T-helper 2 cell treated with Interferon-gamma antibody and Interleukin-4, amounts not matched to agents 100 ng/mL and 5 ng/mL, for 36 hours (primary cell): Measurements from ENCODE around the gene OPRM1. TPM values are rescaled to one million over a fixed set of nuclear protein-coding genes. Genes with fewer than 3 reads are reported as not detected.

Experiments
- intact Hi-C: fragments of 100-400 bp; cut with micrococcal nuclease; formaldehyde crosslinking; loops from one replicate; pipeline ENCODE4 v1.15.1; 2023
- total RNA-seq: library from RNA; stranded (reverse); gene quantifications from 2 replicates; pipeline ENCODE4 v1.2.3, GENCODE V29; 2022

Gene OPRM1
- total RNA-seq, 1 donor from 2014 or later = not detected

DNA sequence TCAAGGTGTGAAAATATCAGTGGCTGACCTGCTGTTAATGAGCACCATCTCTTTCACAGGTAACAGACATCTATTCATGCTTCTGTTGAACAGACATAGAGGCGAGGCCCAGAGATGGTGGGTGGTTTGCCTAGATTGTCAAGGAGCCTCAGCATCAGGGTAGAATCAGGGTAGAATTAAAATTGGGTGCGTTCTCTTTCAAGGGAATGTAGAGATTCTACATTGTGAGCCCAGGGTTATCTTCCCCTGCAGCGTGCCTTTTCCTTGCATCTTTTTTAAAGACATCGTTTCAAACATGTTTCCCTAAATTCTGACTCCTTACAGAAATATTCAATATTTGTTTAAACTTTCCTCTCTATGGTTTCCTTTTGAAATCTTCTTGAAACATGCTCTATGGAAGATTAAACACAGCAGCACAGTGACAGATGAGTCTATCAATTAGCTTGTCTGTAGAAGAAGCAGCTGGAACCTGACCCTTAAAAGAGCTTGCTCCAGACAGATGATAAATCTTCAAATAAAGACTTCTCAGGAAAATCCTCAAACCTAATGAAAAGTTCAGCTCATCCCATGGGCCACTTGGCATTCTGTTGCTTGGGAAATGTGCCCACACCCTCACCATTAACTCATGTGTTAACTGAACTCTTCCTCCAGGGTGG lies 197.7 kb downstream of the OPRM1 start:
- intact Hi-C loops = no loop called here

DNA sequence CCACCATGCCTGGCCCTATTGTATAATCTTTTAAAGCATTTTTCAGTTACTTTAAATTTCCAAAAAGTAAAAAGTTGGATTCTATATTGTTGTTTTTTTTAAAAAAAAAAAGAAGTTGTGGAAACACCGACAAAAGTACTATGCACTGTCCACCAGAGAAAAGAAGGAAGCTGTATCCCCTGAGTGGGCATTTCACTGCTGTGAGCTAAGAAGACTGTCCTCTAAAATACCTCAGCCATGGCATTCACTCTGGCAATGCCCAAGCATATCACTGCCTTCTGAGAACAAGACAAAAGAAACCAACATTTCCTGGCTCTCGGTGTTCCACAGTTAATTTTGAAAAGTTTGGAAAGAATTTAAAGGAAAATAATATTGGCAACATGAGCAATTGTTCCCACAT lies 199.8 kb downstream of the OPRM1 start:
- intact Hi-C loops = no loop called here

DNA sequence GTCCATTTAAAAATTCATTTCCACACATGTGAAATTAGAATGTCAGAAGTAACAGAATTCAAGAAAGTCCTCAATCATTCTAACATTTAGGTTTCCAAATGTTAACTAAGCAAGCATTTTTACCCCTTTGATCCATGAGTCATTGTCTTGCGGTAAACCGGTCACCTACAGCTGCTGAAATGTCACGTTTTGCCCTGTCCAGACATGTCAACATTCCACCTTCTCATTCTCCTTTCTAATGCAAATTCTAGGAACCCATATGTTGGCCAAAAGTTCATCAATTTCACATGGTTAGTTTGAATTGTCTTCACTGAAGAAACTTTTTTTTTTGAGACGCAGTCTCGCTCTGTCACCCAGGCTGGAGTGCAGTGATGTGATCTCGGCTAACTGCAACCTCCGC lies 200.4 kb downstream of the OPRM1 start:
- intact Hi-C loops = no loop called here

GRCh38 chr6:154241061-154241460 lies 202.0 kb downstream of the OPRM1 start:
- intact Hi-C loops = loop anchor here (10.0 kb wide), 1 partner anchor 1256 kb away; the partner anchor contains the start of gene FBXO5

DNA sequence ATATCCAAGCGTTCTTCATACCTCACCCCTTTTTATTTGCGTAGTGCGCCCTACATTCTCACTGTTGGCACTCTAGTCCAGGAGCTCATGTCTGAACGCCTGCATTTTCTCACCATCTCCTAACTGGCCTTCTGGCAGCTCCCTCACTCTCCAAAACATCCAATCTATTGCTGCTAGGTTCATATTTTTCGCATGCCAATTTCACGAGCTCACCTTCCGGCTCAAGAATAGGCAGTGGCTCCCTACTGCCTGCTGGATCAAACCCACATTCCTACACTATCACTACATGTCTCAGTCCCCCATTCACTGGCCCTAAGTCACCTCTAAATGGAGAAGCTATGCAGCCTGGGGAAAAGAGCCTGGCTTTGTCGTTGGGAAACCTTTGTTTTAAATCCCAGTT lies 202.5 kb downstream of the OPRM1 start:
- intact Hi-C loops = loop anchor here (10.0 kb wide), 1 partner anchor 1257 kb away; the partner anchor contains the start of gene FBXO5

DNA sequence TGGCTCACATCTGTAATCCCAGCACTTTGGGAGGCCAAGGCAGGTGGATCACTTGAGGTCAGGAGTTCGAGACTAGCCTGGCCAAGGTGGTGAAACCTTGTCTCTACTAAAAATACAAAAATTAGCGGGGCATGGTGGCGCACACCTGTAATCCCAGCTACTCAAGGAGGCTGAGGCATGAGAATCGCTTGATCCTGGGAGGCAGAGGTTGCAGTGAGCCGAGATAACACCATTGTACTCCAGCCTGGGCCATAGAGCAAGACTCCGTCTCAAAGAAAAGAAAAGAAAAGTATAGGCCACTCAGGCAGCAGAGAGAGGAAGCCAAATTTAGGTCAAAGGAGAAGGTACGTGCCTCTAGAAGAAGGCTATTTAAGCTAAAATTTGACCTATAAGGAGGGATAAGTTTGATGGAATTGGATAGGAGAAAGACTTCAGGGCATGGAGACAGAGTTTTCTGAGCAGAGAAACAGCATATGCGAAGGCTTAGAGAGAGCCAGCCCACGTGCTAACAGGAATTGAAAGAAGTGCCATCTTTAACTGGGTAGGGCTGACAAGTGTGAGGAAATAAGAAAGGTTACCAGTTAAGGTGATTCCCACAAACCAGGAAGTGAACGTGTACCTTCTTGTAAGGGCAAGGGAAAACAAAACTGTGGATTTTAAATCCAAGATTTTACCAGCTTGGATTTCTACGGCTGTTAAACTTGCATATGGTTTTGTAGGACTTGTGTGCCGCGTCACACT lies 203.7 kb downstream of the OPRM1 start:
- intact Hi-C loops = loop anchor here (10.0 kb wide), 1 partner anchor 1258 kb away; the partner anchor contains the start of gene FBXO5

GRCh38 chr6:154243793-154244750 lies 205.0 kb downstream of the OPRM1 start:
- intact Hi-C loops = loop anchor here (10.0 kb wide), 1 partner anchor 1259 kb away; the partner anchor contains the start of gene FBXO5

DNA sequence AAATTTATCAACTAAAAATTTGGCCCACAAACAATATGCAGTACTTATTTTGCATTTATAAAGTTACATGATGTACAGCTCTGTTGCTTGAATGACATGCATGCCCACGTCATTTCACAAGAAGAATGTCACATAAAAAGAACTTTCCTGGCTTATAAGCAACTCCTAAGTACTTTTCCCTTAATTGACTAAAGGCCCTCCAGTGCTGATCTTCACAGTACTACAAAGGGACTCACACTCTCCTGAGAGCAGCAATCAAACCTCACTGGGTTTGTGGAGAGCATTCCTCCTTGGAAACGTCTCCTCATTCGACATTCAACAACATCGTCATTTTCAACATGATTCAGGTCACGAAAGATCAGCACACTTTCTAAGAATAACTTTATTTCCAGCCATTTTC lies 206.5 kb downstream of the OPRM1 start:
- intact Hi-C loops = loop anchor here (1.0 to 10.0 kb wide), 3 partner anchors 11 to 1261 kb away; partner anchors contain the start of genes FBXO5 and SCAF8

DNA sequence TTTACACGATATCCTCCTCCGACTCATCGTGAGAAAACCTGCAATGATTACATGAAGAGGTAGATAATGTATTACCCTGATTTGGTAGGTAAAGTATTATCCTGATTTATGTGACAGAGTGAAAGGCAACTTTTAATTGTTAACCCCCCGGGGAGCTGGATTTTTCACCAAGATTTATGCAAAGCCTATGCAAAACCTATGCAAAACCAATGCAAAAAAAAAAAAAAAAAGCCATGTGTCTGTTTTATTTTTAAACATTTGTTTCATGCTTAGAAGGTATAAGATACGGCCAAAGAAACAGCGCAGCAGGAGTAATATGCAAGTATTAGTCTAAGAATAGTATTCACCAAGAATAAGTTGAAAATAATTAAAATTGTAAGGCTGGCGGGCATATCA lies 207.7 kb downstream of the OPRM1 start:
- intact Hi-C loops = loop anchor here (2.0 to 10.0 kb wide), 3 partner anchors 16 to 1262 kb away; partner anchors contain the start of genes FBXO5 and SCAF8

GRCh38 chr6:154247119-154247861 lies 208.2 kb downstream of the OPRM1 start:
- intact Hi-C loops = loop anchor here (2.0 to 10.0 kb wide), 3 partner anchors 16 to 1262 kb away; partner anchors contain the start of genes FBXO5 and SCAF8

DNA sequence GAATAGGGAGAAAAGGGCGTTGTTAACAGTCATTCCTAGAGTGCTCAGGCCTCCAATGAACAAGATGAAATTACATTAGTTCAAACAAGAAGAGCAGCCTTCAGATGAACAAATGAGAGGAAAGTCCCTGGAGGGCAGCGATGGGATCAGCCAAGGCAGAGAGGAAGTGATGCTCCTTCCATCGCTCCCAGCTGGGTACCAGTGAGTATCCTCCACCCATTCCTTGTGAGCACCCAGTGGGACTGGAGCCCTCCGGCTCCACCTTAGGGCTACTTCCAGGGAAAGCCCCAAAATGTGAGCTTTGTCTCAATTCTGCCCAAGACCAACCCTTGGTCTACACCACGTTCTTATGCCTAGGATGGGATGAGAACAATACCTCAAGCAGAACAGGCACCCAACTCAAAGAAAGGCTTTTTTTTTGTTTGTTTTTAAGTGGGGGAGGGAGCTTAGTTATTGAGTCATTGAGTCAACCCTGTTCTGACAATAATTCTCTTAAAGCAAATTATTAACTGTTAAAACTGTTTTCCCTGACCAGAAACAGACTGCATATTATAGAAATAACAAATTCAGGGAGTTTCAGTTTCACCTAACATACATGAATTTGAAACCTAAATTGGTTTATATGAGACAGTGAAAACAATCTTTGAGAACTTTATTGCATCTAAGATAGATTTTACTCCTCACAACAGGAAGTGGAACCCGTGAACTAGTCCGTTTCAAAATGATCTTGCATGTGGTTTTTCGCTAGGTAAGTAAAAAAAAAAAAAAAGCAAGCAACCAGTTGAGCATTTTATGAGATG lies 210.7 kb downstream of the OPRM1 start:
- intact Hi-C loops = loop anchor here (1.0 to 10.0 kb wide), 4 partner anchors 18 to 1265 kb away; partner anchors contain the start of genes FBXO5 and SCAF8

- intact Hi-C loops = no loop called here
Observed at GRCh38 chr6:154251116-154251515, 212.1 kb downstream of the OPRM1 start.

DNA sequence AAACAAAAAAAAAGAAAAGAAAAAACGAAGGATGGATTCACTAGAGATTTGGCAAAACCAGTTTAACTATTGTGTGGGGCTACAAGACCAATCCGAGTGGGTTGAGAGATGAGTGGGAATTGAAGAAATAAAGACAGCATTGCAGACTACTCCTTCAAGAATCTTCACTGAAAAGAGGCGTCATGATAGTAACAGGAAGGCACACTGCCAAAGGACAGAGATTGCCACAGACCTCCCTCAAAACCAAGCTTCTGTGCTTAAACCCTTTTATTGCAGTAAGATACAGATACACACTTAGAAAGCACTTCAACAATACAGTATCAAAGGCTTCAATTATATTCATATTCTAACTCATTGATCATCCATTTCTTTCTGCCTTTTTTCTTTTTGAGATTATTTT lies 213.6 kb downstream of the OPRM1 start:
- intact Hi-C loops = no loop called here

- intact Hi-C loops = no loop called here
Observed at GRCh38 chr6:154257067-154257466, 218.0 kb downstream of the OPRM1 start.

- intact Hi-C loops = no loop called here
Observed at GRCh38 chr6:154258064-154258757, 219.2 kb downstream of the OPRM1 start.

DNA sequence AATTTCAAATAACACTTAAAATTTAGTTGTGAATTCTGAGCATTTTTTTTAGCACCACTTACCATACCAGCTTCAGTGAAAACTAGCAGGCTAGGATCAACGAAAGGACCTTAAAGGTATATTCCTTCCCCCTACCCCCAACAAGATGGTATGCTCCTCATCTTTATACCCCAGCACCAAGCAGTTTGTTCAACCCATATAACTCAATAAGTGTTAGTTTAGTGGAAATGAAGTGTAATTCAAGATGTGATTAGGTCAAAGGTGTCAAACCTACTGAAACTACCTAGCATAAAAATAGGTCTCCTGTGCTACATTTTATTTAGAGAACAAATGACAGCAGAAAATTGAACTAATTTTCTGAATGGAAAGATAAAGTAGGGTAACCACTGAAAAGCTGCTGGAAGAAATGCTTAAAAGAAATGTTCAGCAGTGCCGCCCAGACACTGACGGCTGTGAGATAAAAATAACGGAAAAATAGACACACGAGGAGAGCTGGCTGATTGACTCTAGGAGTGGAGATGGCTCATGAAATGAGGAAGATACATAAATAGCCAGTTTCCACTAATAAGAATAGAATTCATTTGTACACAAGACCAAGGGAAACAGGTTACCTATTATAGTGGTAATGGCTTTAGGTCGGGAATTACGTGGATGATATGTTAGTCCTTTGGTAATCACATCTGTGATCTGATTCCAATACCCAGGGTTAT lies 222.8 kb downstream of the OPRM1 start:
- intact Hi-C loops = no loop called here

DNA sequence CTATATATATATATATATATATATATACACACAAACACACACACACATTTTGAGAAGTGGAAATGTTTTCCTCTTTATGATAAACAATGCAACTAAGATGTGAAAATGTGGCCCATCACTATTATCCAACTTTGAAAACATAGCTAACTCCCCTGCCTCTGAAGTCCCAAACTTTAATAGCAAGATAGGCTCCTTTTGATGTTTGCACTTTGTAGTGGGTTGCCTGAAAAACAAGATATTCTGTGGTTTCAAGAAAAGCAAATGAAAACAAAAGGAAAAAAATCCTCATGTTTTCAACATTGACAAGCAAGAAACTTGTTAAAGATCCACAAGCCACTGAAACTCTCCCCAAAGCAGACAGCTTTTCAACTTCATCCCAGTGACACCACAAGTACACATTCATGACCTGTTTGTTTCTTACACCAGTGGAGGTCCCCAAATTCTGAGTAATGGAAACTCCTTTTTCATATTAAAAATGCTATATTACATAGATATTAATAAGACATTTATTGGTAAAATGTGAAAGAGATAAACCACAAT lies 227.6 kb downstream of the OPRM1 start:
- intact Hi-C loops = no loop called here

GRCh38 chr6:154267508-154268106 lies 228.6 kb downstream of the OPRM1 start:
- intact Hi-C loops = no loop called here
